ENCODE results near the gene KCNG1. TPM values are rescaled to one million over a fixed set of nuclear protein-coding genes. Genes with fewer than 3 reads are reported as not detected.

KCNG1 gene
- total and polyA plus RNA-seq, 2 of the 8 experiments (the other 6 are each of a cell fraction or from before 2014, with no cell fraction given) = 16.0 to 18.0 TPM

DNA sequence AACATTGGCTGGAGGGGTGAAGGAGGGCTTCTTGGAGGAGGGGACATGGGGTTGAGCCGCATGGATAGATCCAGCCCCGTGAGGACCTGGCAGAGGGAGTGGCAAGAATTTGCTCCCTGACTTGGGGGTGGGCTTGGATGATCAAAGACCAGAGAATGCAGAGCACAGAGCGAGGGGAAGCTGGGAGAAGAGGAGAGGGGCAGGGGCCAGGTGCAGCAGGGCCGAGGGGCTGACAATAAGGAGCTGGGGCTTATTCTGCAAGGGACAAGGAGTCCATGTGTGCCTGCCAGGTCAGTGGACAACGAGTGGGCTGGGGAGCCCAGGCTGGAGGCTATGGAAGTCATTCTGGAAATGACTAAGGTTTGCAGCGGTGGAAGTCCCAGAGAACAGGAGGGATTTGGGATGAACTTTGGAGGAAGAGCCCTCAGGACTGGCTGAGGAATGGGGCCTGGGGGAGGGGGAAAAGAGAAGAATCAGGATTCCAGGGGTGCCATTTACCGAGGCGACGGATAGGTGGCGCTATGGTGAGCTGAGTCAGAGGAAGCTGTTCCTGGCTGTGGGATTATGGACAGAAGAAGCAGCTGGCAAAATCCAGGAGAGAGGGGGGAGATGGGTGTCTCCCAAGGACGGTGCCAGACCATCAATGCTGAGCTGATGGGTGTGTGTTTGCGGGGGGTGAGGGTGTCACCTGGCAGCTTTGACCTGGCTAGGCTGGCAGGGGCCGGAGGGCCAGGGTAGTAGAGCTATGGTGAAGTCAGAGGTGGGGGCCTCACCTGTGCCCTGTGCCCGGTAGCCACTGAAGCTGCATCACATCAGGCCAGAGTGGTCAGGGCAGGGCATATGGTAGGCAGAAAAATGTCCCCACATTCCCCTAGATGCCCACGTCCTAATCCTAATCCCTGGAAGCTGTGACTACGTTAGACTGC lies 7.8 kb downstream of the KCNG1 start (continued):
- TF ChIP-seq, protein P1, sequence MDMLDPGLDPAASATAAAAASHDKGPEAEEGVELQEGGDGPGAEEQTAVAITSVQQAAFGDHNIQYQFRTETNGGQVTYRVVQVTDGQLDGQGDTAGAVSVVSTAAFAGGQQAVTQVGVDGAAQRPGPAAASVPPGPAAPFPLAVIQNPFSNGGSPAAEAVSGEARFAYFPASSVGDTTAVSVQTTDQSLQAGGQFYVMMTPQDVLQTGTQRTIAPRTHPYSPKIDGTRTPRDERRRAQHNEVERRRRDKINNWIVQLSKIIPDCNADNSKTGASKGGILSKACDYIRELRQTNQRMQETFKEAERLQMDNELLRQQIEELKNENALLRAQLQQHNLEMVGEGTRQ (IDR thresholded peaks at IDR 0.05; ENCODE audit: low read length) = no peak
- TF ChIP-seq SIN3A (conservative IDR thresholded peaks at IDR 0.05 in 1 of 2, IDR thresholded peaks at IDR 0.05 in 1 of 2; ENCODE audit: low read depth in 1 of 2, low read length in 2 of 2) (no peak), BRCA1 (IDR thresholded peaks at IDR 0.05; ENCODE audit: low read depth, low read length) (no peak), JUND (IDR thresholded peaks at IDR 0.05; ENCODE audit: low read length) (peak; percentile 65; the same call in 1 of the 2 replicates), TEAD4 (IDR thresholded peaks at IDR 0.05; ENCODE audit: low read depth, low read length) (peak; percentile 83)
- TF ChIP-seq, protein P2, sequence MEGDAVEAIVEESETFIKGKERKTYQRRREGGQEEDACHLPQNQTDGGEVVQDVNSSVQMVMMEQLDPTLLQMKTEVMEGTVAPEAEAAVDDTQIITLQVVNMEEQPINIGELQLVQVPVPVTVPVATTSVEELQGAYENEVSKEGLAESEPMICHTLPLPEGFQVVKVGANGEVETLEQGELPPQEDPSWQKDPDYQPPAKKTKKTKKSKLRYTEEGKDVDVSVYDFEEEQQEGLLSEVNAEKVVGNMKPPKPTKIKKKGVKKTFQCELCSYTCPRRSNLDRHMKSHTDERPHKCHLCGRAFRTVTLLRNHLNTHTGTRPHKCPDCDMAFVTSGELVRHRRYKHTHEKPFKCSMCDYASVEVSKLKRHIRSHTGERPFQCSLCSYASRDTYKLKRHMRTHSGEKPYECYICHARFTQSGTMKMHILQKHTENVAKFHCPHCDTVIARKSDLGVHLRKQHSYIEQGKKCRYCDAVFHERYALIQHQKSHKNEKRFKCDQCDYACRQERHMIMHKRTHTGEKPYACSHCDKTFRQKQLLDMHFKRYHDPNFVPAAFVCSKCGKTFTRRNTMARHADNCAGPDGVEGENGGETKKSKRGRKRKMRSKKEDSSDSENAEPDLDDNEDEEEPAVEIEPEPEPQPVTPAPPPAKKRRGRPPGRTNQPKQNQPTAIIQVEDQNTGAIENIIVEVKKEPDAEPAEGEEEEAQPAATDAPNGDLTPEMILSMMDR (IDR thresholded peaks at IDR 0.05; ENCODE audit: control extremely low read depth in 1 of 3, insufficient read depth in 1 of 3, low read depth in 1 of 3, low read length in 3 of 3) = peak; percentile 76 to 96 (median 93)

Measured in H1 (cell line).